HepG2 (cell line): ENCODE measurements around the gene TDRD9. TPM values are rescaled to one million over a fixed set of nuclear protein-coding genes. Genes with fewer than 3 reads are reported as not detected.

Experiments
- ATAC-seq: fragments of 200-7000 bp; cut with Tn5 transposase; 3 replicates; pipeline ENCODE4 v1.9.1; 2020; ENCODE audit warnings: mild to moderate bottlenecking, moderate library complexity
- BruUV-seq: library from RNA; stranded (reverse); fragments of 400-500 nt; replicated peaks from 2 replicates; lab custom pipeline; 2021; lab: Mats Ljungman, UMichigan
- CTCF ChIA-PET: fragments of 300-600 bp; formaldehyde crosslinking; extraction: SDS; loops from one replicate; lab custom pipeline; 2021; ENCODE audit warnings: low total read pairs, inconsistent platforms, low intra/inter-chr PET ratio; lab: Yijun Ruan, JAX
- POLR2A ChIA-PET: fragments of 350-600 bp; sonication (Branson Sonifier 250); formaldehyde crosslinking; loops from one replicate; lab custom pipeline; 2020; ENCODE audit warnings: antibody characterized with exemption, inconsistent platforms; lab: Yijun Ruan, JAX
- DNase-seq: peaks from one replicate; pipeline ENCODE4 v3.0.0-alpha.2; 2015; ENCODE audit warnings: low spot score
- FAIRE-seq: peaks from 3 replicates; lab custom pipeline; 2011; peaks lifted over from hg19 to GRCh38; lab: Jason Lieb, UNC
- H2AFZ ChIP-seq: one replicate; pipeline ENCODE4 v1.6.1; 2011; ENCODE audit warnings: low read length, inconsistent platforms
- H3K27ac ChIP-seq: fragments of 300-600 bp; 3 replicates; pipeline ENCODE4 v1.8.0; 2011; ENCODE audit warnings: mixed run types, mild to moderate bottlenecking, mixed read lengths, low read length, inconsistent platforms; ENCODE audit not compliant: insufficient read depth; ENCODE audit errors: extremely low read length
- H3K27me3 ChIP-seq, 2 experiments: fragments of 200-600 bp in 1 of 2; 2 replicates in 1 of 2; 3 replicates in 1 of 2; pipeline versions ENCODE4 v1.6.0 to v1.8.0; 2011; ENCODE audit warnings: low read length in 2 of 2, mild to moderate bottlenecking in 2 of 2, moderate library complexity in 2 of 2, inconsistent platforms in 1 of 2; ENCODE audit not compliant: insufficient read depth in 2 of 2, control insufficient read depth in 1 of 2
- H3K36me3 ChIP-seq, 2 experiments: fragments of 200-600 bp in 1 of 2; replicated peaks in 1 of 2; 2 replicates in 1 of 2; 3 replicates in 1 of 2; pipeline versions ENCODE4 v1.5.1 to v1.8.0; 2011; ENCODE audit warnings: low read length in 2 of 2, inconsistent platforms in 1 of 2; ENCODE audit not compliant: insufficient read depth in 2 of 2, control insufficient read depth in 1 of 2
- H3K4me1 ChIP-seq: 2 replicates; pipeline ENCODE4 v1.5.1; 2012; ENCODE audit warnings: low read length, inconsistent platforms; ENCODE audit not compliant: insufficient read depth
- H3K4me2 ChIP-seq: 2 replicates; pipeline ENCODE4 v1.6.0; 2011; ENCODE audit warnings: low read depth, low read length, inconsistent platforms
- H3K4me3 ChIP-seq, 3 experiments: fragments of 200-600 bp in 1 of 3; sonication (generic), shearing (Covaris generic) in 1 of 3; replicated peaks in 1 of 3; 2 replicates each; pipeline ENCODE4 v1.5.1; 2011 to 2016; ENCODE audit warnings: low read length in 3 of 3, inconsistent platforms in 2 of 3, low read depth in 2 of 3, mild to moderate bottlenecking in 2 of 3, control low read depth in 1 of 3, mixed read lengths in 1 of 3; ENCODE audit not compliant: insufficient read depth in 1 of 3
- H3K79me2 ChIP-seq: one replicate; pipeline ENCODE4 v1.6.1; 2011; ENCODE audit warnings: low read length, inconsistent platforms; ENCODE audit not compliant: insufficient read depth
- H3K9ac ChIP-seq: 2 replicates; pipeline ENCODE4 v1.6.0; 2011; ENCODE audit warnings: mild to moderate bottlenecking, low read depth, low read length, inconsistent platforms; ENCODE audit not compliant: insufficient read depth
- H3K9me3 ChIP-seq: 2 replicates; pipeline ENCODE4 v1.5.1; 2012; ENCODE audit warnings: mild to moderate bottlenecking, low read length
- H4K20me1 ChIP-seq: 2 replicates; pipeline ENCODE4 v1.6.0; 2011; ENCODE audit warnings: inconsistent platforms, mild to moderate bottlenecking, low read length, moderate library complexity; ENCODE audit not compliant: insufficient read depth
- ARID5B ChIP-seq: IDR thresholded peaks from 2 replicates; pipeline ENCODE4 v1.4.0; 2020; ENCODE audit warnings: mild to moderate bottlenecking, missing genetic modification reagents
- BATF2 ChIP-seq: sonication (generic); formaldehyde crosslinking; IDR thresholded peaks from 2 replicates; pipeline ENCODE4 v1.8.0; 2022; ENCODE audit warnings: mild to moderate bottlenecking, missing genetic modification reagents, moderate library complexity
- BRD4 ChIP-seq: sonication (generic); formaldehyde crosslinking; IDR thresholded peaks from 2 replicates; pipeline ENCODE4 v1.4.0; 2020; ENCODE audit warnings: missing genetic modification reagents
- ERF ChIP-seq: IDR thresholded peaks from 2 replicates; pipeline ENCODE4 v1.6.1; 2018; ENCODE audit warnings: missing biosample characterization, missing genetic modification reagents
- MED13 ChIP-seq: sonication (generic); formaldehyde crosslinking; IDR thresholded peaks from 2 replicates; pipeline ENCODE4 v1.5.0; 2020; ENCODE audit warnings: missing genetic modification reagents
- NAIF1 ChIP-seq: sonication (generic); formaldehyde crosslinking; IDR thresholded peaks from 2 replicates; pipeline ENCODE4 v1.5.0; 2020; ENCODE audit warnings: mild to moderate bottlenecking, missing genetic modification reagents, borderline replicate concordance
- SALL2 ChIP-seq: sonication (generic); formaldehyde crosslinking; IDR thresholded peaks from 2 replicates; pipeline ENCODE4 v1.8.1; 2023; ENCODE audit warnings: mild to moderate bottlenecking, missing genetic modification reagents, inconsistent platforms
- SMAD3 ChIP-seq: sonication (generic); formaldehyde crosslinking; IDR thresholded peaks from 2 replicates; pipeline ENCODE4 v1.4.0; 2020; ENCODE audit warnings: missing genetic modification reagents
- TAF1 ChIP-seq: sonication (generic); formaldehyde crosslinking; IDR thresholded peaks from 2 replicates; pipeline ENCODE4 v1.4.0; 2020; ENCODE audit warnings: missing genetic modification reagents
- TFDP2 ChIP-seq: sonication (generic); formaldehyde crosslinking; IDR thresholded peaks from 2 replicates; pipeline ENCODE4 v1.4.0; 2020; ENCODE audit warnings: missing genetic modification reagents
- ZNF263 ChIP-seq: sonication (generic); formaldehyde crosslinking; IDR thresholded peaks from 2 replicates; pipeline ENCODE4 v1.4.0; 2020; ENCODE audit warnings: missing genetic modification reagents
- ZNF264 ChIP-seq: sonication (generic); formaldehyde crosslinking; IDR thresholded peaks from 2 replicates; pipeline ENCODE4 v1.4.0; 2020; ENCODE audit warnings: missing genetic modification reagents
- ZNF329 ChIP-seq: sonication (generic); formaldehyde crosslinking; IDR thresholded peaks from 2 replicates; pipeline ENCODE4 v1.9.0; 2021; ENCODE audit warnings: low read depth, mild to moderate bottlenecking, missing genetic modification reagents
- ZNF343 ChIP-seq: sonication (generic); formaldehyde crosslinking; IDR thresholded peaks from 2 replicates; pipeline ENCODE4 v1.4.0; 2020; ENCODE audit warnings: mild to moderate bottlenecking, missing genetic modification reagents
- ZNF746 ChIP-seq: sonication (generic); formaldehyde crosslinking; IDR thresholded peaks from 2 replicates; pipeline ENCODE4 v1.8.0; 2022; ENCODE audit warnings: mild to moderate bottlenecking, missing genetic modification reagents
- ZNF83 ChIP-seq: sonication (generic); formaldehyde crosslinking; IDR thresholded peaks from 2 replicates; pipeline ENCODE4 v1.4.0; 2020; ENCODE audit warnings: missing genetic modification reagents, mild to moderate bottlenecking, borderline replicate concordance
- ZSCAN21 ChIP-seq: sonication (generic); formaldehyde crosslinking; IDR thresholded peaks from 2 replicates; pipeline ENCODE4 v1.8.0; 2022; ENCODE audit warnings: mild to moderate bottlenecking, missing genetic modification reagents, moderate library complexity, borderline replicate concordance
- ZSCAN5A ChIP-seq: sonication (generic); formaldehyde crosslinking; IDR thresholded peaks from 2 replicates; pipeline ENCODE4 v1.8.0; 2022; ENCODE audit warnings: mild to moderate bottlenecking, missing genetic modification reagents, borderline replicate concordance
- WGBS: methylation state at CpG from one replicate; pipeline ENCODE4 v1.1.6; 2017; ENCODE audit warnings: low lambda C conversion rate; 5-methylcytosine and 5-hydroxymethylcytosine counted together
- in situ Hi-C: cut with HindIII; loops from 2 replicates; pipeline ENCODE4 v1.10.0; 2017; ENCODE audit warnings: low pct_unique_long_range_greater_than_20kb; ENCODE audit not compliant: extremely low pct_ligation_motif_present
- intact Hi-C: fragments of 100-400 bp; cut with micrococcal nuclease; formaldehyde crosslinking; loops from one replicate; pipeline ENCODE4 v1.10.0; 2022; ENCODE audit not compliant: unreplicated experiment
- polyA plus RNA-seq, 8 experiments: library from polyadenylated mRNA; depleted of rRNA in 3 of 8; stranded (reverse) in 7 of 8; unstranded in 1 of 8; fragments of >200 nt; fragmentation: Illumina TruSeq in 4 of 8; extraction: Trizol in 4 of 8; gene quantifications; 2 replicates each; pipeline versions ENCODE4 v1.2.1 to v1.2.3, GENCODE V29; 2011 to 2016; ENCODE audit warnings: low read depth in 4 of 8, missing spikeins in 1 of 8, mixed read lengths in 1 of 8; ENCODE audit not compliant: insufficient read depth in 1 of 8
- total RNA-seq, 5 experiments: library from RNA; depleted of rRNA; stranded (reverse); fragments of >200 nt; fragmentation: Illumina TruSeq; extraction: Trizol; gene quantifications; 2 replicates each; pipeline ENCODE4 v1.2.3, GENCODE V29; 2016; ENCODE audit warnings: low read depth in 1 of 5

TDRD9 gene
- total and polyA plus RNA-seq, 2 of the 13 experiments (the other 11 are each of a cell fraction or from before 2014, with no cell fraction given) = not detected

DNA sequence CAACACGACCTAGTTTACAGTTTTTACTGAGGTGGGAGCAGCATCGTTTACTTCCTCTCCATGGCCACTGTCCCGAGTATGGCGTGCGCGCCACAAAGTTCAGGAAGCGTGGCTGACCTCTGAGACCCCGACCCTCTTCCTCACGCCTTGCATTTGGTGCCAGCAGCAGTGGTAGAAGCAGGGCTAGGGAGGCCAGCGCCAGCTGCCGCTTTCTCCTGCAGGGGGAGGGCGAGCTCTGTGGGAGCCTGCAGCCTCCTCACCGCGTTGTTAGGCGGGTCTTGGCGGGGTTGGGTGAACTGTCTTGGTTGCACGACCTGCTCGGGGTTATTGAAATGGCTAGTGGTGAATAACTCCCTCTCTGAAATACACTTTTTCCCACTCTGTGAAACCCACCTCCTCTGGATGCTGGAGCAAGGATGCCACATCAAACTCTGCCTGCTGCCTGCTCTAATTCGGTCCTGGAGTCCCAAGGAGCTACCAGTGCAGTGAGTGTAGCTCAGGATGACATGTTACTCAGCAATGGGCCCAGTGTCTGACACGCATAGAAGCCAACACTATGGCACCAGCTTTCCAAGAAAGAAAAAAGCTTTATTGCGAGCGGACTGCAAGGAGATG lies 22.3 kb upstream of the TDRD9 start:
- H3K4me3 ChIP-seq = no peak overlapping the region
- H3K4me1 ChIP-seq = peaks cover 16% of the 10 kb centered on the region
- no TSS peak for BruUV-seq
- CTCF ChIA-PET = no interaction called here
- intact Hi-C loops (no loop called here), in situ Hi-C loops (no loop called here)
- no peak overlapping the region for H3K4me2 ChIP-seq
- no peaks in the 10 kb centered on the region for H3K79me2 ChIP-seq
- POLR2A ChIA-PET = interaction anchor here (0.9 to 1.6 kb wide), 2 partner anchors 14 to 26 kb away, joined by 3 read pairs; no protein-coding TSS in a partner anchor
- H2AFZ ChIP-seq = no peak overlapping the region
- no peaks in the 10 kb centered on the region for H3K9me3 ChIP-seq
- DNase-seq (no peak), FAIRE-seq (no peak), ATAC-seq (peak; percentile 77)
- no peak overlapping the region for H3K9ac ChIP-seq
- no peaks in the 10 kb centered on the region for H4K20me1 ChIP-seq
- H3K36me3 ChIP-seq = peaks cover 0 to under 1% of the 10 kb centered on the region in 2 experiments; a peak in 1 of 5 replicates
- WGBS = 63% methylated on average over 13 of the region's 22 CpGs
- H3K27me3 ChIP-seq = no peaks in the 10 kb centered on the region
- H3K27ac ChIP-seq = no peak overlapping the region
- TF ChIP-seq ZNF329 (CRISPR knock-in tag) (peak; percentile 94), TFDP2 (CRISPR knock-in tag) (no peak), ZNF264 (CRISPR knock-in tag) (no peak), TAF1 (CRISPR knock-in tag) (no peak), SMAD3 (CRISPR knock-in tag) (no peak), ZNF746 (CRISPR knock-in tag) (no peak), MED13 (CRISPR knock-in tag) (no peak), ERF (CRISPR knock-in tag) (no peak), BATF2 (CRISPR knock-in tag) (no peak), ZSCAN5A (CRISPR knock-in tag) (no peak), SALL2 (CRISPR knock-in tag) (no peak), BRD4 (CRISPR knock-in tag) (no peak), ZNF343 (CRISPR knock-in tag) (no peak), ZSCAN21 (no peak), ZNF83 (CRISPR knock-in tag) (no peak), NAIF1 (CRISPR knock-in tag) (no peak), ARID5B (CRISPR knock-in tag) (no peak), ZNF263 (CRISPR knock-in tag) (no peak)
